DOHH2 (cell line): ENCODE results near the gene PDIK1L.

Experiments used
- H3F3A ChIP-seq: fragments of 200-600 bp; sonication (generic), shearing (Covaris generic); 2 replicates; pipeline ENCODE4 v1.6.0; 2016; ENCODE audit warnings: antibody characterized with exemption, mild to moderate bottlenecking; ENCODE audit not compliant: control insufficient read depth, insufficient read depth
- H3K27ac ChIP-seq: fragments of 200-600 bp; sonication (generic); 2 replicates; pipeline ENCODE4 v1.5.1; 2014; ENCODE audit warnings: low read depth, mild to moderate bottlenecking, low read length, moderate library complexity
- H3K27me3 ChIP-seq: fragments of 200-600 bp; sonication (generic); 2 replicates; pipeline ENCODE4 v1.6.1; 2014; ENCODE audit warnings: mild to moderate bottlenecking, low read length, mixed read lengths; ENCODE audit not compliant: control insufficient read depth
- H3K36me3 ChIP-seq: fragments of 200-600 bp; sonication (generic); 2 replicates; pipeline ENCODE4 v1.6.1; 2014; ENCODE audit warnings: mild to moderate bottlenecking, low read length, moderate library complexity, mixed read lengths; ENCODE audit not compliant: control insufficient read depth
- H3K4me1 ChIP-seq: fragments of 200-600 bp; sonication (generic); 2 replicates; pipeline ENCODE4 v1.6.1; 2014; ENCODE audit warnings: mild to moderate bottlenecking, low read length, mixed read lengths; ENCODE audit not compliant: control insufficient read depth
- H3K4me2 ChIP-seq: fragments of 200-600 bp; sonication (generic); 2 replicates; pipeline ENCODE4 v1.6.0; 2014; ENCODE audit warnings: mild to moderate bottlenecking, low read length, moderate library complexity
- H3K4me3 ChIP-seq: fragments of 200-600 bp; sonication (generic); 2 replicates; pipeline ENCODE4 v1.5.1; 2014; ENCODE audit warnings: mild to moderate bottlenecking, low read length, mixed read lengths
- H3K79me2 ChIP-seq: fragments of 200-600 bp; sonication (generic); 2 replicates; pipeline ENCODE4 v1.6.1; 2014; ENCODE audit warnings: mild to moderate bottlenecking, low read length, mixed read lengths; ENCODE audit not compliant: control insufficient read depth
- H3K9me2 ChIP-seq: fragments of 200-600 bp; sonication (generic); replicated peaks from 2 replicates; pipeline ENCODE4 v1.6.1; 2014; ENCODE audit warnings: mild to moderate bottlenecking, low read length, mixed read lengths; ENCODE audit not compliant: control insufficient read depth
- H3K9me3 ChIP-seq: fragments of 200-600 bp; sonication (generic); 2 replicates; pipeline ENCODE4 v1.6.1; 2014; ENCODE audit warnings: antibody characterized with exemption, low read length, mixed read lengths; ENCODE audit not compliant: control insufficient read depth, insufficient read depth
- H4K20me1 ChIP-seq: fragments of 200-600 bp; sonication (generic); 2 replicates; pipeline ENCODE4 v1.6.0; 2014; ENCODE audit warnings: low read depth, mild to moderate bottlenecking, antibody characterized with exemption, low read length, moderate library complexity; ENCODE audit not compliant: control insufficient read depth, insufficient read depth
- EZH2phosphoT487 ChIP-seq: fragments of 200-600 bp; sonication (generic); IDR thresholded peaks from 2 replicates; pipeline ENCODE4 v1.6.1; 2017; ENCODE audit warnings: borderline replicate concordance, mild to moderate bottlenecking, antibody characterized with exemption, low read length, moderate library complexity, mixed read lengths
- TF ChIP-seq, protein P1 (sequence below): fragments of 200-600 bp; sonication (generic); IDR thresholded peaks from one replicate; pipeline ENCODE4 v1.5.1; 2014; ENCODE audit warnings: antibody characterized with exemption, mild to moderate bottlenecking, low read depth, low read length; ENCODE audit not compliant: poor library complexity, severe bottlenecking

PDIK1L gene

GRCh38 chr1:26162220-26162709, 50.6 kb downstream of the PDIK1L start:
- no peaks in the 10 kb centered on the region for H3F3A ChIP-seq
- no peaks in the 10 kb centered on the region for H3K9me2 ChIP-seq
- H4K20me1 ChIP-seq: no peaks in the 10 kb centered on the region
- peak overlapping the region; percentile 4; the same call in 1 of the 2 replicates for H3K4me3 ChIP-seq
- H3K9me3 ChIP-seq: no peaks in the 10 kb centered on the region
- H3K79me2 ChIP-seq: no peaks in the 10 kb centered on the region
- TF ChIP-seq, protein P1, sequence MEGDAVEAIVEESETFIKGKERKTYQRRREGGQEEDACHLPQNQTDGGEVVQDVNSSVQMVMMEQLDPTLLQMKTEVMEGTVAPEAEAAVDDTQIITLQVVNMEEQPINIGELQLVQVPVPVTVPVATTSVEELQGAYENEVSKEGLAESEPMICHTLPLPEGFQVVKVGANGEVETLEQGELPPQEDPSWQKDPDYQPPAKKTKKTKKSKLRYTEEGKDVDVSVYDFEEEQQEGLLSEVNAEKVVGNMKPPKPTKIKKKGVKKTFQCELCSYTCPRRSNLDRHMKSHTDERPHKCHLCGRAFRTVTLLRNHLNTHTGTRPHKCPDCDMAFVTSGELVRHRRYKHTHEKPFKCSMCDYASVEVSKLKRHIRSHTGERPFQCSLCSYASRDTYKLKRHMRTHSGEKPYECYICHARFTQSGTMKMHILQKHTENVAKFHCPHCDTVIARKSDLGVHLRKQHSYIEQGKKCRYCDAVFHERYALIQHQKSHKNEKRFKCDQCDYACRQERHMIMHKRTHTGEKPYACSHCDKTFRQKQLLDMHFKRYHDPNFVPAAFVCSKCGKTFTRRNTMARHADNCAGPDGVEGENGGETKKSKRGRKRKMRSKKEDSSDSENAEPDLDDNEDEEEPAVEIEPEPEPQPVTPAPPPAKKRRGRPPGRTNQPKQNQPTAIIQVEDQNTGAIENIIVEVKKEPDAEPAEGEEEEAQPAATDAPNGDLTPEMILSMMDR: no peak
- TF ChIP-seq EZH2phosphoT487: peak; percentile 58; the same call in 1 of the 2 replicates
- peak overlapping the region; percentile 31 for H3K4me2 ChIP-seq
- H3K36me3 ChIP-seq: no peaks in the 10 kb centered on the region
- H3K27ac ChIP-seq: no peak overlapping the region
- peaks cover 49% of the 10 kb centered on the region for H3K27me3 ChIP-seq
- peaks cover 22% of the 10 kb centered on the region for H3K4me1 ChIP-seq

DNA sequence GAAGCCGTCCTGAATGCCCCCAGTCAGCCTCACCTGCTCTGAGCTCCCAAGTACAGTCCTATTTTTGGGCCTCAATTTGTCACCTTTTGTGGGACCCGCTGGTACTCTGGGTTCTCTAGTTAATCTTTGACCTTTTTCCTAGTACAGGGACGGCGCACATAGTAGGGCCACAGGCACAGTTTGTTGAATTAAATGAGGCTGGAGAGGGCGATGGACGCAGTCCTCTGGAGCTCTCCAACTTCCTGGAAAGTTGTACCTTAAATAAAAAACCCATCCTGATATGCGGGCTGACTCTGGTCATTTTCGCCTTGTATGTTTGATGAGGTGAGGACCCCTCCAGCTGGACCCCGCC, 52.0 kb downstream of the PDIK1L start:
- H3K4me3 ChIP-seq: peak overlapping the region; percentile 42; the same call in 1 of the 2 replicates
- H3K27me3 ChIP-seq: peaks cover 43% of the 10 kb centered on the region
- H3K4me2 ChIP-seq: peak overlapping the region; percentile 56
- H3K36me3 ChIP-seq: no peaks in the 10 kb centered on the region
- H3F3A ChIP-seq: no peaks in the 10 kb centered on the region
- H3K4me1 ChIP-seq: peaks cover 22% of the 10 kb centered on the region
- H3K9me3 ChIP-seq: no peaks in the 10 kb centered on the region
- no peak overlapping the region for H3K27ac ChIP-seq
- no peaks in the 10 kb centered on the region for H3K9me2 ChIP-seq
- TF ChIP-seq EZH2phosphoT487: no peak
- TF ChIP-seq, protein P1: no peak
- no peaks in the 10 kb centered on the region for H3K79me2 ChIP-seq
- H4K20me1 ChIP-seq: no peaks in the 10 kb centered on the region

- peak overlapping the region; percentile 42 for H3K4me3 ChIP-seq
- no peaks in the 10 kb centered on the region for H3K9me2 ChIP-seq
- no peaks in the 10 kb centered on the region for H3K9me3 ChIP-seq
- peaks cover 22% of the 10 kb centered on the region for H3K4me1 ChIP-seq
- H3K4me2 ChIP-seq: peak overlapping the region; percentile 56
- TF ChIP-seq, protein P1: peak; percentile 59
- TF ChIP-seq EZH2phosphoT487: no peak
- no peak overlapping the region for H3K27ac ChIP-seq
- no peaks in the 10 kb centered on the region for H3F3A ChIP-seq
- no peaks in the 10 kb centered on the region for H3K79me2 ChIP-seq
- H4K20me1 ChIP-seq: no peaks in the 10 kb centered on the region
- H3K36me3 ChIP-seq: no peaks in the 10 kb centered on the region
- peaks cover 38% of the 10 kb centered on the region for H3K27me3 ChIP-seq
Observed at GRCh38 chr1:26164036-26164860, 52.6 kb downstream of the PDIK1L start.
